H1 (cell line): Measurements from ENCODE around the gene SRRM5. TPM values are rescaled to one million over a fixed set of nuclear protein-coding genes. Genes with fewer than 3 reads are reported as not detected.

Experiments
- CTCF ChIA-PET: fragments of 300-600 bp; sonication (Branson Sonifier 250); formaldehyde crosslinking; loops from one replicate; lab custom pipeline; 2021; ENCODE audit not compliant: partially characterized antibody; lab: Charles Lee
- POLR2A ChIA-PET: fragments of 300-600 bp; sonication (Branson Sonifier 250); formaldehyde crosslinking; loops from one replicate; lab custom pipeline; 2021; ENCODE audit warnings: inconsistent platforms; ENCODE audit not compliant: partially characterized antibody; lab: Charles Lee
- DNase-seq, 2 experiments: peaks; one replicate each; pipeline versions ENCODE4 v3.0.0 to v3.0.0-alpha.2; 2010 to 2022; ENCODE audit warnings: low spot score in 2 of 2, low read depth in 1 of 2, mixed read lengths in 1 of 2
- FAIRE-seq: peaks from 2 replicates; lab custom pipeline; 2011; peaks lifted over from hg19 to GRCh38; lab: Jason Lieb, UNC
- H2AFZ ChIP-seq: 2 replicates; pipeline ENCODE4 v1.8.1; 2012; ENCODE audit warnings: low read length, inconsistent platforms
- H2AK5ac ChIP-seq: 2 replicates; pipeline ENCODE4 v1.6.1; 2013; ENCODE audit warnings: low read depth, low read length
- H2BK120ac ChIP-seq: replicated peaks from 2 replicates; pipeline ENCODE3; 2013; ENCODE audit warnings: low read depth, low read length, inconsistent platforms
- H2BK12ac ChIP-seq: 2 replicates; pipeline ENCODE4 v1.6.1; 2013; ENCODE audit warnings: low read depth, low read length
- H2BK15ac ChIP-seq: 2 replicates; pipeline ENCODE4 v1.6.1; 2013; ENCODE audit warnings: low read length
- H2BK20ac ChIP-seq: 2 replicates; pipeline ENCODE4 v1.6.1; 2013; ENCODE audit warnings: low read length
- H2BK5ac ChIP-seq: 2 replicates; pipeline ENCODE4 v1.6.1; 2013; ENCODE audit warnings: low read depth, low read length
- H3K14ac ChIP-seq: 2 replicates; pipeline ENCODE4 v1.6.1; 2013; ENCODE audit warnings: inconsistent platforms; ENCODE audit not compliant: insufficient read length
- H3K18ac ChIP-seq: 2 replicates; pipeline ENCODE4 v1.6.1; 2013; ENCODE audit warnings: low read length; ENCODE audit errors: extremely low read depth
- H3K23ac ChIP-seq: 2 replicates; pipeline ENCODE4 v1.6.1; 2013; ENCODE audit warnings: inconsistent platforms; ENCODE audit not compliant: insufficient read length
- H3K23me2 ChIP-seq: 2 replicates; pipeline ENCODE4 v1.6.1; 2013; ENCODE audit warnings: low read depth, low read length
- H3K27ac ChIP-seq: 2 replicates; pipeline ENCODE4 v1.6.1; 2011; ENCODE audit warnings: low read depth, low read length, inconsistent platforms
- H3K27me3 ChIP-seq, 4 experiments: replicated peaks in 1 of 4; 1 replicate in 1 of 4; 2 replicates in 3 of 4; pipeline versions ENCODE4 v1.6.1 to v1.8.1; 2011 to 2013; ENCODE audit warnings: low read length in 3 of 4, mild to moderate bottlenecking in 3 of 4, inconsistent platforms in 2 of 4, mixed read lengths in 2 of 4, moderate library complexity in 1 of 4; ENCODE audit not compliant: control insufficient read depth in 3 of 4, insufficient read depth in 3 of 4; ENCODE audit errors: extremely low read depth in 1 of 4
- H3K36me3 ChIP-seq, 4 experiments: 2 replicates each; pipeline versions ENCODE4 v1.6.1 to v1.8.1; 2011 to 2013; ENCODE audit warnings: mild to moderate bottlenecking in 4 of 4, low read length in 3 of 4, moderate library complexity in 2 of 4, control low read depth in 1 of 4, inconsistent platforms in 1 of 4; ENCODE audit not compliant: insufficient read depth in 4 of 4, control insufficient read depth in 2 of 4
- H3K4ac ChIP-seq: replicated peaks from 2 replicates; pipeline ENCODE3; 2013; ENCODE audit warnings: low read length, low read depth, mixed read lengths, inconsistent platforms; ENCODE audit not compliant: insufficient read length
- H3K4me1 ChIP-seq, 4 experiments: replicated peaks in 1 of 4; 1 replicate in 1 of 4; 2 replicates in 3 of 4; pipeline versions ENCODE4 v1.6.1 to v1.8.1; 2011 to 2013; ENCODE audit warnings: low read length in 3 of 4, inconsistent platforms in 2 of 4, mixed read lengths in 1 of 4; ENCODE audit not compliant: insufficient read depth in 4 of 4, control insufficient read depth in 3 of 4
- H3K4me2 ChIP-seq, 2 experiments: 2 replicates each; pipeline versions ENCODE4 v1.6.1 to v1.8.1; 2011 to 2013; ENCODE audit warnings: low read depth in 2 of 2, low read length in 2 of 2, control low read depth in 1 of 2, inconsistent platforms in 1 of 2, mild to moderate bottlenecking in 1 of 2; ENCODE audit not compliant: insufficient read depth in 1 of 2
- H3K4me3 ChIP-seq, 4 experiments: fragments of 200-600, 300-600 bp in 1 of 4; sonication (generic), shearing (Covaris generic), sonication (Bioruptor Twin) in 1 of 4; 2 replicates each; pipeline versions ENCODE4 v1.5.1 to v1.8.1; 2011 to 2016; ENCODE audit warnings: low read length in 4 of 4, low read depth in 3 of 4, control low read depth in 2 of 4, inconsistent platforms in 2 of 4, mild to moderate bottlenecking in 2 of 4, mixed read lengths in 1 of 4, moderate library complexity in 1 of 4; ENCODE audit not compliant: insufficient read depth in 2 of 4; ENCODE audit errors: extremely low read depth in 1 of 4
- H3K56ac ChIP-seq: replicated peaks from 2 replicates; pipeline ENCODE3; 2013; ENCODE audit warnings: low read depth, mild to moderate bottlenecking, mixed read lengths, low read length, inconsistent platforms; ENCODE audit not compliant: insufficient read length
- H3K79me1 ChIP-seq: 2 replicates; pipeline ENCODE4 v1.6.1; 2013; ENCODE audit warnings: low read depth, low read length, control low read depth
- H3K79me2 ChIP-seq, 2 experiments: 2 replicates each; pipeline versions ENCODE4 v1.6.1 to v1.8.1; 2012 to 2013; ENCODE audit warnings: low read length in 2 of 2, mild to moderate bottlenecking in 2 of 2, inconsistent platforms in 1 of 2; ENCODE audit not compliant: insufficient read depth in 2 of 2, control insufficient read depth in 1 of 2
- H3K9ac ChIP-seq, 4 experiments: replicated peaks in 1 of 4; 1 replicate in 1 of 4; 2 replicates in 3 of 4; pipeline versions ENCODE4 v1.6.1 to v1.8.1; 2011 to 2013; ENCODE audit warnings: low read depth in 3 of 4, low read length in 3 of 4, control low read depth in 2 of 4, mild to moderate bottlenecking in 2 of 4, moderate library complexity in 2 of 4, inconsistent platforms in 1 of 4; ENCODE audit errors: extremely low read depth in 1 of 4
- H3K9me3 ChIP-seq, 2 experiments: 2 replicates each; pipeline versions ENCODE4 v1.6.1 to v1.8.1; 2012 to 2013; ENCODE audit warnings: mild to moderate bottlenecking in 2 of 2, moderate library complexity in 2 of 2, control low read depth in 1 of 2, inconsistent platforms in 1 of 2, low read depth in 1 of 2, low read length in 1 of 2, mixed read lengths in 1 of 2; ENCODE audit not compliant: insufficient read depth in 2 of 2
- H4K20me1 ChIP-seq, 2 experiments: replicated peaks in 1 of 2; 2 replicates each; pipeline versions ENCODE3 to v1.8.1; 2011 to 2013; ENCODE audit warnings: inconsistent platforms in 2 of 2, low read length in 2 of 2, mild to moderate bottlenecking in 1 of 2; ENCODE audit not compliant: insufficient read depth in 2 of 2, control insufficient read depth in 1 of 2
- H4K5ac ChIP-seq: 2 replicates; pipeline ENCODE4 v1.6.1; 2013; ENCODE audit warnings: low read length, low read depth, mixed read lengths, inconsistent platforms; ENCODE audit not compliant: insufficient read length
- H4K8ac ChIP-seq: 2 replicates; pipeline ENCODE4 v1.8.0; 2013; ENCODE audit warnings: mild to moderate bottlenecking, moderate library complexity, low read length, inconsistent platforms; ENCODE audit not compliant: insufficient read depth; ENCODE audit errors: extremely low read depth
- H4K91ac ChIP-seq: replicated peaks from 2 replicates; pipeline ENCODE3; 2013; ENCODE audit warnings: low read length, mixed read lengths, inconsistent platforms; ENCODE audit not compliant: insufficient read length
- BCL11A ChIP-seq, 2 experiments: IDR thresholded peaks; one replicate each; pipeline ENCODE4 v1.6.1; 2011; ENCODE audit warnings: low read depth in 2 of 2, low read length in 2 of 2, mild to moderate bottlenecking in 2 of 2
- CEBPB ChIP-seq: IDR thresholded peaks from 2 replicates; pipeline ENCODE4 v1.6.1; 2012; ENCODE audit warnings: low read depth, low read length
- CTBP2 ChIP-seq: IDR thresholded peaks from 2 replicates; pipeline ENCODE4 v1.7.0; 2011; ENCODE audit warnings: borderline replicate concordance, mild to moderate bottlenecking, moderate library complexity, mixed read lengths, low read length; ENCODE audit not compliant: insufficient read depth, insufficient read length
- EZH2 ChIP-seq: fragments of 200-600 bp; sonication (generic); IDR thresholded peaks from 2 replicates; pipeline ENCODE4 v1.7.1; 2012; ENCODE audit warnings: low read depth, mild to moderate bottlenecking, moderate library complexity, low read length, inconsistent platforms; ENCODE audit not compliant: severe bottlenecking
- POLR2AphosphoS5 ChIP-seq: IDR thresholded peaks from 2 replicates; pipeline ENCODE4 v1.6.1; 2011; ENCODE audit warnings: low read depth, low read length
- RNF2 ChIP-seq: fragments of 200-900, 300-1000 bp; sonication (generic); IDR thresholded peaks from 2 replicates; pipeline ENCODE4 v1.7.1; 2016; ENCODE audit warnings: borderline replicate concordance, low read depth, mild to moderate bottlenecking, antibody characterized with exemption, low read length; ENCODE audit not compliant: poor library complexity, severe bottlenecking; ENCODE audit errors: missing control alignments
- SIX5 ChIP-seq: IDR thresholded peaks from 2 replicates; pipeline ENCODE4 v1.6.1; 2011; ENCODE audit warnings: mild to moderate bottlenecking, low read depth, low read length
- SP2 ChIP-seq: IDR thresholded peaks from 2 replicates; pipeline ENCODE4 v1.6.1; 2012; ENCODE audit warnings: mild to moderate bottlenecking, low read length, inconsistent platforms
- SUZ12 ChIP-seq: fragments of 200-600 bp; sonication (generic); IDR thresholded peaks from 2 replicates; pipeline ENCODE4 v1.6.1; 2012; ENCODE audit warnings: mild to moderate bottlenecking, inconsistent platforms, low read length, moderate library complexity, mixed read lengths
- ZNF274 ChIP-seq: IDR thresholded peaks from 2 replicates; pipeline ENCODE4 v1.7.0; 2012; ENCODE audit warnings: low read length, borderline replicate concordance; ENCODE audit errors: extremely low read depth
- WGBS, 2 experiments: shearing (Covaris generic) in 1 of 2; methylation state at CpG; one replicate each; pipeline versions ENCODE4 v1.1.6 to v1.1.7; 2013 to 2015; ENCODE audit warnings: low lambda C conversion rate in 2 of 2, mixed read lengths in 2 of 2, inconsistent platforms in 1 of 2, low coverage in 1 of 2, missing lambda C conversion rate in 1 of 2; ENCODE audit not compliant: insufficient replicate concordance in 2 of 2, insufficient coverage in 1 of 2, insufficient read length in 1 of 2; ENCODE audit errors: extremely low coverage in 1 of 2, missing lambda C conversion rate in 1 of 2; 5-methylcytosine and 5-hydroxymethylcytosine counted together
- polyA plus RNA-seq, 7 experiments: library from polyadenylated mRNA; depleted of rRNA in 3 of 7; stranded (reverse) in 5 of 7; unstranded in 2 of 7; fragments of >200 nt in 5 of 7; fragments of 200-250 nt in 2 of 7; gene quantifications; 1 replicate in 5 of 7; 2 replicates in 1 of 7; 4 replicates in 1 of 7; pipeline versions ENCODE4 v1.2.1 to v1.2.3, GENCODE V29; 2011 to 2013; ENCODE audit warnings: missing spikeins in 2 of 7, mixed read lengths in 2 of 7
- total RNA-seq: library from RNA; stranded (reverse); fragmentation: NEBNext Ultra II Directional; extraction: Animal tissue kit (Norgen Biotek cat#: 25700); gene quantifications from 2 replicates; pipeline ENCODE4 v1.2.1, GENCODE V29; 2021
- TF ChIP-seq, protein P1 (sequence below): IDR thresholded peaks from 2 replicates; pipeline ENCODE4 v1.6.1; 2012; ENCODE audit warnings: inconsistent platforms

Gene SRRM5
- total and polyA plus RNA-seq, 2 of the 8 experiments (the other 6 are each of a cell fraction or from before 2014, with no cell fraction given): 0.06 to 0.11 TPM

DNA sequence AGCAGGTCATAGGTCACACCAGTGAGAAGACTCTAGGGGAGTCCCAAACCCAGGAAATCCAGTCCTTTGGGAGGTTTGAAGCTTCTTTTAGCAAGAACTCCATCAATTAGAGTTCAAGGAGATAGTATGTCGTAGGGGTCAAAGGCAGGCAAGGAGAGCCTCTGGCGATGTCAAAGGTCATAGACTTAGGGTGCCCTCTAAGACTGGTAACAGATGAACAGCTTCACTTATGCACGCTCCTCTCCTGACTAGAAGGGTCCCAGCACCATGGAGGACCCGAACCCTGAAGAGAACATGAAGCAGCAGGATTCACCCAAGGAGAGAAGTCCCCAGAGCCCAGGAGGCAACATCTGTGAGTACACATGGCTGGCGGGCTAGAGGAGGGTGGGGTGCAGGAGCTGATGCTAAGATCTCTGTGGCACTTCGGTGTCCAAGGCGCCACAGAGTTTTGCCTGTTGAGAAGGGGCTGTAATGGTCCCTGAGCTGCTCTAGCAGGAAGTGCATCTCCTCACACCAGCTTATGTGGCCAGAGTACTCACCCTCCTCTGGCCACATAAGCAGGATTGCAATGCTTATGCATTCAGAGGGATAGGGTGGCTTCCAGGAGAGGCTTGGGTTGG lies 14.9 kb upstream of the SRRM5 start:
- peaks cover 5 to 20% of the 10 kb centered on the region in 2 experiments for H3K79me2 ChIP-seq
- H3K4me2 ChIP-seq: peak overlapping the region; percentile 89 to 91
- H4K20me1 ChIP-seq: peaks cover 0 to 3% of the 10 kb centered on the region in 2 experiments
- H2BK20ac ChIP-seq: no peak overlapping the region
- ChIA-PET POLR2A (interaction anchor here (0.8 to 3.9 kb wide), 11 partner anchors 10 to 71 kb away, joined by 3 to 36 read pairs (median 4); partner anchors contain the start of genes PINLYP, XRCC1, ZNF428 and ZNF575), CTCF (interaction anchor here (0.7 to 6.5 kb wide), 10 partner anchors 9 to 285 kb away, joined by 3 to 92 read pairs (median 20); partner anchors contain the start of gene ZNF575)
- H4K5ac ChIP-seq: no peak overlapping the region
- no peaks in the 10 kb centered on the region for H3K27me3 ChIP-seq
- no peak overlapping the region for H3K4ac ChIP-seq
- H3K4me1 ChIP-seq: peaks cover 2 to 6% (median 3%) of the 10 kb centered on the region in 4 experiments; a peak in 6 of 7 replicates
- peak overlapping the region; percentile 53 to 94 (median 86) for H3K9ac ChIP-seq
- peak overlapping the region; percentile 48; the same call in 1 of the 2 replicates for H2BK15ac ChIP-seq
- no peak overlapping the region for H3K23ac ChIP-seq
- FAIRE-seq: no peak
- H2AFZ ChIP-seq: 0 out of 2 replicates have a peak overlapping the region, but pooled peaks have one; percentile 93
- H3K4me3 ChIP-seq: peak overlapping the region; percentile 60 to 89 (median 76)
- H2BK5ac ChIP-seq: no peak overlapping the region
- H3K23me2 ChIP-seq: peaks cover 16% of the 10 kb centered on the region; the same call in 1 of the 2 replicates
- no peak overlapping the region; the same call in 1 of the 2 replicates for H4K8ac ChIP-seq
- H3K56ac ChIP-seq: peak overlapping the region; percentile 44
- no peak overlapping the region for H3K18ac ChIP-seq
- H3K36me3 ChIP-seq: peaks cover 5 to 19% (median 13%) of the 10 kb centered on the region in 4 experiments; a peak in 6 of 8 replicates
- H3K27ac ChIP-seq: peak overlapping the region; percentile 97
- H4K91ac ChIP-seq: no peak overlapping the region
- 43% methylated on average over 7 of the region's 7 CpGs; no CpG with 5 or more reads in 1 of the 2 experiments for WGBS, 2 experiments
- peak overlapping the region; percentile 61; the same call in 1 of the 2 replicates for H2AK5ac ChIP-seq
- no peaks in the 10 kb centered on the region for H3K9me3 ChIP-seq
- H2BK12ac ChIP-seq: no peak overlapping the region
- H2BK120ac ChIP-seq: no peak overlapping the region
- no peak overlapping the region for H3K14ac ChIP-seq
- H3K79me1 ChIP-seq: peaks cover 7% of the 10 kb centered on the region
- no peak for DNase-seq
- no peak for TF ChIP-seq CTBP2
- no peak for TF ChIP-seq EZH2
- no peak; the same call in 1 of the 2 replicates for TF ChIP-seq POLR2AphosphoS5
- no peak for TF ChIP-seq CEBPB
- no peak for TF ChIP-seq SP2
- TF ChIP-seq, protein P1, sequence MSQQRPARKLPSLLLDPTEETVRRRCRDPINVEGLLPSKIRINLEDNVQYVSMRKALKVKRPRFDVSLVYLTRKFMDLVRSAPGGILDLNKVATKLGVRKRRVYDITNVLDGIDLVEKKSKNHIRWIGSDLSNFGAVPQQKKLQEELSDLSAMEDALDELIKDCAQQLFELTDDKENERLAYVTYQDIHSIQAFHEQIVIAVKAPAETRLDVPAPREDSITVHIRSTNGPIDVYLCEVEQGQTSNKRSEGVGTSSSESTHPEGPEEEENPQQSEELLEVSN: no peak
- no peak for TF ChIP-seq BCL11A (IDR thresholded peaks at IDR 0.05; ENCODE audit: low read depth in 2 of 2, low read length in 2 of 2)
- TF ChIP-seq RNF2: no peak
- TF ChIP-seq SUZ12: no peak
- TF ChIP-seq SIX5: no peak
- TF ChIP-seq ZNF274: no peak
